HepG2 (cell line): ENCODE data around the gene CELF2. TPM values are rescaled to one million over a fixed set of nuclear protein-coding genes. Genes with fewer than 3 reads are reported as not detected.

Source experiments
- ATAC-seq: fragments of 200-7000 bp; cut with Tn5 transposase; 3 replicates; pipeline ENCODE4 v1.9.1; 2020; ENCODE audit warnings: mild to moderate bottlenecking, moderate library complexity
- BruUV-seq: library from RNA; stranded (reverse); fragments of 400-500 nt; replicated peaks from 2 replicates; lab custom pipeline; 2021; lab: Mats Ljungman, UMichigan
- CTCF ChIA-PET: fragments of 300-600 bp; formaldehyde crosslinking; extraction: SDS; loops from one replicate; lab custom pipeline; 2021; ENCODE audit warnings: low total read pairs, inconsistent platforms, low intra/inter-chr PET ratio; lab: Yijun Ruan, JAX
- POLR2A ChIA-PET: fragments of 350-600 bp; sonication (Branson Sonifier 250); formaldehyde crosslinking; loops from one replicate; lab custom pipeline; 2020; ENCODE audit warnings: antibody characterized with exemption, inconsistent platforms; lab: Yijun Ruan, JAX
- DNase-seq: peaks from one replicate; pipeline ENCODE4 v3.0.0-alpha.2; 2015; ENCODE audit warnings: low spot score
- FAIRE-seq: peaks from 3 replicates; lab custom pipeline; 2011; peaks lifted over from hg19 to GRCh38; lab: Jason Lieb, UNC
- H2AFZ ChIP-seq: one replicate; pipeline ENCODE4 v1.6.1; 2011; ENCODE audit warnings: low read length, inconsistent platforms
- H3K27ac ChIP-seq: fragments of 300-600 bp; 3 replicates; pipeline ENCODE4 v1.8.0; 2011; ENCODE audit warnings: mixed run types, mild to moderate bottlenecking, mixed read lengths, low read length, inconsistent platforms; ENCODE audit not compliant: insufficient read depth; ENCODE audit errors: extremely low read length
- H3K27me3 ChIP-seq, 2 experiments: fragments of 200-600 bp in 1 of 2; 2 replicates in 1 of 2; 3 replicates in 1 of 2; pipeline versions ENCODE4 v1.6.0 to v1.8.0; 2011; ENCODE audit warnings: low read length in 2 of 2, mild to moderate bottlenecking in 2 of 2, moderate library complexity in 2 of 2, inconsistent platforms in 1 of 2; ENCODE audit not compliant: insufficient read depth in 2 of 2, control insufficient read depth in 1 of 2
- H3K36me3 ChIP-seq, 2 experiments: fragments of 200-600 bp in 1 of 2; replicated peaks in 1 of 2; 2 replicates in 1 of 2; 3 replicates in 1 of 2; pipeline versions ENCODE4 v1.5.1 to v1.8.0; 2011; ENCODE audit warnings: low read length in 2 of 2, inconsistent platforms in 1 of 2; ENCODE audit not compliant: insufficient read depth in 2 of 2, control insufficient read depth in 1 of 2
- H3K4me1 ChIP-seq: 2 replicates; pipeline ENCODE4 v1.5.1; 2012; ENCODE audit warnings: low read length, inconsistent platforms; ENCODE audit not compliant: insufficient read depth
- H3K4me2 ChIP-seq: 2 replicates; pipeline ENCODE4 v1.6.0; 2011; ENCODE audit warnings: low read depth, low read length, inconsistent platforms
- H3K4me3 ChIP-seq, 3 experiments: fragments of 200-600 bp in 1 of 3; sonication (generic), shearing (Covaris generic) in 1 of 3; replicated peaks in 1 of 3; 2 replicates each; pipeline ENCODE4 v1.5.1; 2011 to 2016; ENCODE audit warnings: low read length in 3 of 3, inconsistent platforms in 2 of 3, low read depth in 2 of 3, mild to moderate bottlenecking in 2 of 3, control low read depth in 1 of 3, mixed read lengths in 1 of 3; ENCODE audit not compliant: insufficient read depth in 1 of 3
- H3K79me2 ChIP-seq: one replicate; pipeline ENCODE4 v1.6.1; 2011; ENCODE audit warnings: low read length, inconsistent platforms; ENCODE audit not compliant: insufficient read depth
- H3K9ac ChIP-seq: 2 replicates; pipeline ENCODE4 v1.6.0; 2011; ENCODE audit warnings: mild to moderate bottlenecking, low read depth, low read length, inconsistent platforms; ENCODE audit not compliant: insufficient read depth
- H3K9me3 ChIP-seq: 2 replicates; pipeline ENCODE4 v1.5.1; 2012; ENCODE audit warnings: mild to moderate bottlenecking, low read length
- H4K20me1 ChIP-seq: 2 replicates; pipeline ENCODE4 v1.6.0; 2011; ENCODE audit warnings: inconsistent platforms, mild to moderate bottlenecking, low read length, moderate library complexity; ENCODE audit not compliant: insufficient read depth
- BRCA1 ChIP-seq: sonication (generic); formaldehyde crosslinking; IDR thresholded peaks from 2 replicates; pipeline ENCODE4 v1.4.0; 2020; ENCODE audit warnings: missing genetic modification reagents
- CENPX ChIP-seq: sonication (generic); formaldehyde crosslinking; IDR thresholded peaks from 2 replicates; pipeline ENCODE4 v1.9.0; 2021; ENCODE audit warnings: mild to moderate bottlenecking, missing genetic modification reagents, moderate library complexity
- CHCHD3 ChIP-seq: sonication (generic); formaldehyde crosslinking; IDR thresholded peaks from 2 replicates; pipeline ENCODE4 v1.8.0; 2022; ENCODE audit warnings: mild to moderate bottlenecking, missing genetic modification reagents, moderate library complexity
- EEA1 ChIP-seq: sonication (generic); formaldehyde crosslinking; IDR thresholded peaks from 2 replicates; pipeline ENCODE4 v1.5.1; 2020; ENCODE audit warnings: mild to moderate bottlenecking, missing genetic modification reagents, borderline replicate concordance
- GABPA ChIP-seq, 2 experiments: IDR thresholded peaks; 2 replicates each; pipeline ENCODE4 v1.6.1; 2011 to 2016; ENCODE audit warnings: low read depth in 2 of 2, low read length in 1 of 2, missing biosample characterization in 1 of 2, missing genetic modification characterization in 1 of 2
- GLI4 ChIP-seq: sonication (generic); formaldehyde crosslinking; IDR thresholded peaks from 2 replicates; pipeline ENCODE4 v1.5.1; 2020; ENCODE audit warnings: missing genetic modification reagents, mild to moderate bottlenecking, moderate library complexity, borderline replicate concordance
- HMGA1 ChIP-seq: sonication (generic); formaldehyde crosslinking; conservative IDR thresholded peaks from 2 replicates; pipeline ENCODE4 v1.4.0; 2020; ENCODE audit warnings: missing genetic modification reagents
- IKZF1 ChIP-seq: fragments of 450-650 bp; IDR thresholded peaks from 2 replicates; pipeline ENCODE4 v1.7.1; 2016
- KLF15 ChIP-seq: sonication (generic); formaldehyde crosslinking; IDR thresholded peaks from 2 replicates; pipeline ENCODE4 v1.8.1; 2023; ENCODE audit warnings: borderline replicate concordance, mild to moderate bottlenecking, inconsistent platforms, missing genetic modification reagents, mixed read lengths
- RFXAP ChIP-seq: sonication (generic); formaldehyde crosslinking; IDR thresholded peaks from 2 replicates; pipeline ENCODE4 v1.4.0; 2020; ENCODE audit warnings: missing genetic modification reagents, borderline replicate concordance
- RORA ChIP-seq: sonication (generic); formaldehyde crosslinking; IDR thresholded peaks from 2 replicates; pipeline ENCODE4 v1.5.0; 2020; ENCODE audit warnings: mild to moderate bottlenecking, missing genetic modification reagents, moderate library complexity
- WIZ ChIP-seq: sonication (generic); formaldehyde crosslinking; IDR thresholded peaks from 2 replicates; pipeline ENCODE4 v1.5.1; 2020; ENCODE audit warnings: mild to moderate bottlenecking, missing genetic modification reagents
- ZNF12 ChIP-seq: sonication (generic); formaldehyde crosslinking; IDR thresholded peaks from 2 replicates; pipeline ENCODE4 v1.5.0; 2020; ENCODE audit warnings: missing genetic modification reagents
- ZNF343 ChIP-seq: sonication (generic); formaldehyde crosslinking; IDR thresholded peaks from 2 replicates; pipeline ENCODE4 v1.4.0; 2020; ENCODE audit warnings: mild to moderate bottlenecking, missing genetic modification reagents
- ZNF432 ChIP-seq: sonication (generic); formaldehyde crosslinking; IDR thresholded peaks from 2 replicates; pipeline ENCODE4 v1.5.0; 2020; ENCODE audit warnings: missing genetic modification reagents, mild to moderate bottlenecking, borderline replicate concordance
- ZNF446 ChIP-seq: sonication (generic); formaldehyde crosslinking; IDR thresholded peaks from 2 replicates; pipeline ENCODE4 v1.5.0; 2020; ENCODE audit warnings: mild to moderate bottlenecking, missing genetic modification reagents
- ZNF792 ChIP-seq: IDR thresholded peaks from 2 replicates; pipeline ENCODE4 v1.6.1; 2016
- WGBS: methylation state at CpG from one replicate; pipeline ENCODE4 v1.1.6; 2017; ENCODE audit warnings: low lambda C conversion rate; 5-methylcytosine and 5-hydroxymethylcytosine counted together
- in situ Hi-C: cut with HindIII; loops from 2 replicates; pipeline ENCODE4 v1.10.0; 2017; ENCODE audit warnings: low pct_unique_long_range_greater_than_20kb; ENCODE audit not compliant: extremely low pct_ligation_motif_present
- intact Hi-C: fragments of 100-400 bp; cut with micrococcal nuclease; formaldehyde crosslinking; loops from one replicate; pipeline ENCODE4 v1.10.0; 2022; ENCODE audit not compliant: unreplicated experiment
- polyA plus RNA-seq, 8 experiments: library from polyadenylated mRNA; depleted of rRNA in 3 of 8; stranded (reverse) in 7 of 8; unstranded in 1 of 8; fragments of >200 nt; fragmentation: Illumina TruSeq in 4 of 8; extraction: Trizol in 4 of 8; gene quantifications; 2 replicates each; pipeline versions ENCODE4 v1.2.1 to v1.2.3, GENCODE V29; 2011 to 2016; ENCODE audit warnings: low read depth in 4 of 8, missing spikeins in 1 of 8, mixed read lengths in 1 of 8; ENCODE audit not compliant: insufficient read depth in 1 of 8
- total RNA-seq, 5 experiments: library from RNA; depleted of rRNA; stranded (reverse); fragments of >200 nt; fragmentation: Illumina TruSeq; extraction: Trizol; gene quantifications; 2 replicates each; pipeline ENCODE4 v1.2.3, GENCODE V29; 2016; ENCODE audit warnings: low read depth in 1 of 5
- TF ChIP-seq, protein P1 (sequence below): sonication (generic); formaldehyde crosslinking; IDR thresholded peaks from 2 replicates; pipeline ENCODE4 v1.4.0; 2020; ENCODE audit warnings: missing genetic modification reagents
- TF ChIP-seq, protein P2 (sequence below): sonication (generic); formaldehyde crosslinking; IDR thresholded peaks from 2 replicates; pipeline ENCODE4 v1.4.0; 2020; ENCODE audit warnings: missing genetic modification reagents
- TF ChIP-seq, protein P3 (sequence below): sonication (generic); formaldehyde crosslinking; IDR thresholded peaks from 2 replicates; pipeline ENCODE4 v1.4.0; 2020; ENCODE audit warnings: missing genetic modification reagents; ENCODE audit errors: not compliant biosample characterization

The CELF2 gene
- total and polyA plus RNA-seq, 2 of the 13 experiments (the other 11 are each of a cell fraction or from before 2014, with no cell fraction given) = not detected

DNA sequence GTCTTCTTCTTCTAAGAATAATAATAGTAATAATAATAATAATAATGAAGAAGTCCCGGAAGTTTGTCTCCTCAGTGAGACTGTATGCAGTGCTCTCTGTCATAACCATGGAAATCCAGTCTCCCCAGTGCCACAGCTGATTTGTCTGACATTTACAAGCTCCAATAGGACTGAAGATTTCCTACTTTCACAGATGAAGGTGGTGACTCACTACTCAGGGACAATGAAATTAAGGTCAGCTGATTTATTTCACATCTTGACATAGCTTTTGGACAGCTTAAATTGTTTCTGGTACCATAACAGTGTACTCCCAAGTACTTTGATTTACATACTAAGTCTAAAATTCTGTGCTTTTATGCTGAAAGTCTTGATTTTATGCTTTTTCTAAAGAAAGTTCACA is 6.9 kb downstream of the CELF2 start:
- DNase-seq (no peak), FAIRE-seq (no peak), ATAC-seq (no peak)
- no peak overlapping the region for H3K9ac ChIP-seq
- no peaks in the 10 kb centered on the region for H3K9me3 ChIP-seq
- peaks cover 0 to 15% of the 10 kb centered on the region in 2 experiments; a peak in 1 of 5 replicates for H3K27me3 ChIP-seq
- H4K20me1 ChIP-seq = no peaks in the 10 kb centered on the region
- in situ Hi-C loops = no loop called here
- ChIA-PET CTCF (no interaction called here), POLR2A (no interaction called here)
- H3K4me1 ChIP-seq = no peaks in the 10 kb centered on the region
- H2AFZ ChIP-seq = no peak overlapping the region
- no peak overlapping the region for H3K4me3 ChIP-seq
- no peaks in the 10 kb centered on the region for H3K79me2 ChIP-seq
- BruUV-seq = no TSS peak
- 43% methylated on average over 1 of the region's 1 CpG for WGBS
- intact Hi-C loops = no loop called here
- no peak overlapping the region for H3K4me2 ChIP-seq
- no peaks in the 10 kb centered on the region for H3K36me3 ChIP-seq
- H3K27ac ChIP-seq = no peak overlapping the region
- TF ChIP-seq HMGA1 (CRISPR knock-in tag) (no peak), WIZ (no peak), CENPX (CRISPR knock-in tag) (no peak), ZNF12 (CRISPR knock-in tag) (no peak), EEA1 (CRISPR knock-in tag) (no peak), IKZF1 (no peak), CHCHD3 (CRISPR knock-in tag) (no peak), BRCA1 (CRISPR knock-in tag) (no peak), GLI4 (CRISPR knock-in tag) (no peak)

DNA sequence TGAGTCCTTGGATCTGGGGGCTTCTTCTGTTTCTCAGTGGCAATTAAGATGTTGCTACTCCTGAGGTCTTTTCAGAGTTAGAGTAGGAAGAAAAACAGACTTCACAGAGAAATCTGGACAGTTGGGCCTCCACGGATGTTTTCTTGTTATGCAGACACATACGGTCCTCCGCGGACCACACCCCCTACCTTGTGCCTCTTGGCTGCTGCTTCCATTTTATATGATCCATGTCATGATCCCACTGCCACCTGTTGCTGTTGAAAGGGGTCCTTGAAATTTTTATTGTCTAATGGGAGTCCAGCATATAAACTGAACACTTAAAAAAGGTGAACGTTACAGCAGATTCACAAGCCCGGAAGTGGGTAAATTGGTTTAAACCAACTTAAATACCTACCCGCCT is 8.3 kb downstream of the CELF2 start:
- no peak for FAIRE-seq
- Histone ChIP-seq H3K4me3 (no peak overlapping the region), H3K27ac (no peak overlapping the region), H3K4me1 (no peaks in the 10 kb centered on the region), H2AFZ (no peak overlapping the region), H3K4me2 (no peak overlapping the region), H3K9me3 (no peaks in the 10 kb centered on the region), H4K20me1 (no peaks in the 10 kb centered on the region), H3K27me3 (peaks cover 0 to 15% of the 10 kb centered on the region in 2 experiments; a peak in 1 of 5 replicates), H3K79me2 (no peaks in the 10 kb centered on the region), H3K36me3 (no peaks in the 10 kb centered on the region), H3K9ac (no peak overlapping the region)
- 43% methylated on average over 7 of the region's 7 CpGs for WGBS
- POLR2A ChIA-PET = no interaction called here
- CTCF ChIA-PET = no interaction called here
- no peak for ATAC-seq
- no TSS peak for BruUV-seq
- no peak for DNase-seq
- in situ Hi-C loops = no loop called here
- intact Hi-C loops = no loop called here
- TF ChIP-seq RORA (CRISPR knock-in tag) (no peak), ZNF343 (CRISPR knock-in tag) (no peak), ZNF12 (CRISPR knock-in tag) (no peak), ZNF446 (CRISPR knock-in tag) (no peak), KLF15 (CRISPR knock-in tag) (no peak), RFXAP (no peak), ZNF792 (CRISPR knock-in tag) (no peak), ZNF432 (no peak), GABPA (IDR thresholded peaks at IDR 0.05; ENCODE audit: low read depth, low read length) (no peak), GABPA (CRISPR knock-in tag; IDR thresholded peaks at IDR 0.05; ENCODE audit: low read depth) (no peak)
- TF ChIP-seq, protein P1, sequence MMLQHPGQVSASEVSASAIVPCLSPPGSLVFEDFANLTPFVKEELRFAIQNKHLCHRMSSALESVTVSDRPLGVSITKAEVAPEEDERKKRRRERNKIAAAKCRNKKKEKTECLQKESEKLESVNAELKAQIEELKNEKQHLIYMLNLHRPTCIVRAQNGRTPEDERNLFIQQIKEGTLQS (CRISPR knock-in tag) = no peak
- TF ChIP-seq, protein P2, sequence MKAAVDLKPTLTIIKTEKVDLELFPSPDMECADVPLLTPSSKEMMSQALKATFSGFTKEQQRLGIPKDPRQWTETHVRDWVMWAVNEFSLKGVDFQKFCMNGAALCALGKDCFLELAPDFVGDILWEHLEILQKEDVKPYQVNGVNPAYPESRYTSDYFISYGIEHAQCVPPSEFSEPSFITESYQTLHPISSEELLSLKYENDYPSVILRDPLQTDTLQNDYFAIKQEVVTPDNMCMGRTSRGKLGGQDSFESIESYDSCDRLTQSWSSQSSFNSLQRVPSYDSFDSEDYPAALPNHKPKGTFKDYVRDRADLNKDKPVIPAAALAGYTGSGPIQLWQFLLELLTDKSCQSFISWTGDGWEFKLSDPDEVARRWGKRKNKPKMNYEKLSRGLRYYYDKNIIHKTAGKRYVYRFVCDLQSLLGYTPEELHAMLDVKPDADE = no peak
- TF ChIP-seq, protein P3, sequence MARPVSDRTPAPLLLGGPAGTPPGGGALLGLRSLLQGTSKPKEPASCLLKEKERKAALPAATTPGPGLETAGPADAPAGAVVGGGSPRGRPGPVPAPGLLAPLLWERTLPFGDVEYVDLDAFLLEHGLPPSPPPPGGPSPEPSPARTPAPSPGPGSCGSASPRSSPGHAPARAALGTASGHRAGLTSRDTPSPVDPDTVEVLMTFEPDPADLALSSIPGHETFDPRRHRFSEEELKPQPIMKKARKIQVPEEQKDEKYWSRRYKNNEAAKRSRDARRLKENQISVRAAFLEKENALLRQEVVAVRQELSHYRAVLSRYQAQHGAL (CRISPR knock-in tag) = no peak
